Adipocyte (in vitro differentiated cells): ENCODE results near the gene EIF1B.
"Not testable (repeated sequence)": the region's sequence is repeated elsewhere in the genome, so short reads cannot be mapped to it uniquely, and the experiment has no call there.

Experiments
- DNase-seq: peaks from one replicate; pipeline ENCODE4 v3.0.0-alpha.2; 2015; ENCODE audit warnings: low read depth
- H3K27me3 ChIP-seq: replicated peaks from 2 replicates; pipeline ENCODE4 v1.7.0; 2013; ENCODE audit warnings: mild to moderate bottlenecking, low read length, moderate library complexity; ENCODE audit not compliant: control insufficient read depth, insufficient read depth
- H3K36me3 ChIP-seq: 2 replicates; pipeline ENCODE4 v1.7.0; 2013; ENCODE audit warnings: low read length, mild to moderate bottlenecking, moderate library complexity; ENCODE audit not compliant: control insufficient read depth, insufficient read depth, severe bottlenecking
- H3K4me1 ChIP-seq: 2 replicates; pipeline ENCODE4 v1.7.0; 2013; ENCODE audit warnings: mild to moderate bottlenecking, low read length, moderate library complexity; ENCODE audit not compliant: control insufficient read depth, insufficient read depth
- H3K4me3 ChIP-seq: 2 replicates; pipeline ENCODE4 v1.7.0; 2013; ENCODE audit warnings: mild to moderate bottlenecking, low read length, moderate library complexity
- H3K9ac ChIP-seq: 2 replicates; pipeline ENCODE4 v1.7.0; 2013; ENCODE audit warnings: mild to moderate bottlenecking, low read length, moderate library complexity
- H3K9me3 ChIP-seq: 2 replicates; pipeline ENCODE4 v1.7.0; 2013; ENCODE audit warnings: mild to moderate bottlenecking, low read length, moderate library complexity; ENCODE audit not compliant: control insufficient read depth

The EIF1B gene

DNA sequence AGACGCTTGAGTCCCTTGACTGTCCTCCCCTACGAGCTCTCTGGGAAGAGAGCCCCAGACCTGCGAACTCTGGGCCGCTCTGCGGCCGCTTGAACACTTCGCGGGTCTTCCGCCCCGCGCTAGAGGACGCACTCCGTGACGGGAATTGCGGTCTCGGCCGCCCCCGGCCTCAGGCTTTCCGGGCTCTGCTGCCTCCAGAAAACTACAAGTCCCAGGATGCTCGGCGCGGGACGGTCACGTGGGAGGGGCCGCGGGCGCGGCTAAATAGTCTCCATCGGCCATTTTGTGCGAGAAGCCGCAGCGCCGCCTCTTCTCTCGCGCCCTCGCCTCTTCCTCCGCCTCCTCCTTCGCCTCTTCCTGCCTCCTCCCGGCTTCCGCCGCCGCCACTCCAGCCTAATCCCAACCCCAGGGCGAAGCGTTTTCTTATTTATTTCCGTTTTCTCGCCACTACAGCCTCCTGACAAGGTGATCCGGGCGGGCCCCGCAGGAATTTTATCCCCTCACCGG lies at the start of gene EIF1B:
Gene EIF1B (plus strand): TSS at position 290 of the 507 bp plus-strand sequence. CDS start 235 bp downstream, outside the sequence.
- Histone ChIP-seq H3K27me3 (no peaks in the 10 kb centered on the region), H3K9ac (peak within 1 kb of the TSS; percentile 98), H3K36me3 (peaks cover 30% of the 10 kb centered on the region), H3K9me3 (no peaks in the 10 kb centered on the region), H3K4me1 (peaks cover 31% of the 10 kb centered on the region), H3K4me3 (peak within 1 kb of the TSS; percentile 99)
- peak; percentile 99 for DNase-seq

DNA sequence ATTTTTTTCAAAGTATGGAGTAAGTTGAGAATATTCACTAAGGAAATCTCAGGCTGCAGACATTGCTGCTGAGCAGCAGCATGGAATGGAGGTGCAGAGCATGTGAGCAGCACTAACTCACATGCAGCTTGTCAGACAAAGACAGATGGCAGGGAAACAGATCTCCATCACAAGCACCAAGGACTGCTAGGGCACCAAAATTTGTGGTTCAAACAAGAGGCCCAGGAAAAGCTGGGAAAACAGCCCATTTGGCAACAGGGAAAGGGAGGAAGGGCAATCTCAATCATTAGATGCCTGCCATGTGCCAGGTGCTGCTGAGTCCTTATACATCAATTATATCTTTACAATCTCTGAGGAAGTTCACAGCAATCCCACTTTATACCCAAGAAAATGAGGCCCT lies 47.2 kb upstream of the EIF1B start:
- Histone ChIP-seq H3K4me1 (no peaks in the 10 kb centered on the region), H3K36me3 (no peaks in the 10 kb centered on the region), H3K9ac (no peak overlapping the region), H3K9me3 (no peaks in the 10 kb centered on the region), H3K4me3 (no peak overlapping the region), H3K27me3 (no peaks in the 10 kb centered on the region)
- no peak for DNase-seq

DNA sequence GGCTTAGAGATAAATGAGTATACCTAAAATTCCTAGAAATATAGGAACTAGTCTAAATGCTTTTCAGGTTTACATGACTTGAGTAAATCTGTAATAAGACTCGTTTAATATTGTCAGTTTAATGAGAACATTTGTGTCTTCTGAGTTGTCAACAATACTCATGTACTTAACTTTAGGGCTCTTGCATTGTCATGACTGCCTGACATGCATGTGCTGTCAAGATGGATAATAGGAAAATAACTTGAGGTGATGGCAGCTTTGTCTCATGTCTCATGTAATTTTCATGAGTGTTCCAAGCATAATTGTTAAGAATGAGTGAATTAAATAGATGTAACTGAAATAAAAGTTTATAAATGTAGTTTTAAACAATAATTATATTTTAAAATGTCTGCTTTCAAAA lies 45.1 kb upstream of the EIF1B start:
- Histone ChIP-seq H3K4me3 (no peak overlapping the region), H3K36me3 (no peaks in the 10 kb centered on the region), H3K27me3 (no peaks in the 10 kb centered on the region), H3K9ac (no peak overlapping the region), H3K9me3 (no peaks in the 10 kb centered on the region), H3K4me1 (no peaks in the 10 kb centered on the region)
- no peak for DNase-seq

DNA sequence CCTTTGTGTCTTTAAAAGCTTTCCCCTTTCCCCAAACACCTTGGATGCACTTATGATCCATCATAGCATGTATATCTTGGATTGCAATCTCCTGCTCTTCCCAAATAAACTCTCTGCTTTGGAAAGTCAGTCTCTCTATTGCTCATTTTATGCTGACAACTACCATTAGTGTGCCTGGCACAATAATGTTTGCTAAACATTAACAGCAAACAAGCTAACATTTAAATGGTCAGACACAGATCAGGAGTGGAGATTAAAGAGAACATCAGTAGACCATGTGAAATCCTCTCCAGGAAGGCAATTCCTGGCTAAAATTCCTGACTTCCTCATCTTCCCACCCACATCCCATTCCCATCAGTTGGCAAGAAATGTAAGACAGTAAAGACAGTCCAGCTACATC lies 44.3 kb upstream of the EIF1B start:
- no peak overlapping the region for H3K9ac ChIP-seq

DNA sequence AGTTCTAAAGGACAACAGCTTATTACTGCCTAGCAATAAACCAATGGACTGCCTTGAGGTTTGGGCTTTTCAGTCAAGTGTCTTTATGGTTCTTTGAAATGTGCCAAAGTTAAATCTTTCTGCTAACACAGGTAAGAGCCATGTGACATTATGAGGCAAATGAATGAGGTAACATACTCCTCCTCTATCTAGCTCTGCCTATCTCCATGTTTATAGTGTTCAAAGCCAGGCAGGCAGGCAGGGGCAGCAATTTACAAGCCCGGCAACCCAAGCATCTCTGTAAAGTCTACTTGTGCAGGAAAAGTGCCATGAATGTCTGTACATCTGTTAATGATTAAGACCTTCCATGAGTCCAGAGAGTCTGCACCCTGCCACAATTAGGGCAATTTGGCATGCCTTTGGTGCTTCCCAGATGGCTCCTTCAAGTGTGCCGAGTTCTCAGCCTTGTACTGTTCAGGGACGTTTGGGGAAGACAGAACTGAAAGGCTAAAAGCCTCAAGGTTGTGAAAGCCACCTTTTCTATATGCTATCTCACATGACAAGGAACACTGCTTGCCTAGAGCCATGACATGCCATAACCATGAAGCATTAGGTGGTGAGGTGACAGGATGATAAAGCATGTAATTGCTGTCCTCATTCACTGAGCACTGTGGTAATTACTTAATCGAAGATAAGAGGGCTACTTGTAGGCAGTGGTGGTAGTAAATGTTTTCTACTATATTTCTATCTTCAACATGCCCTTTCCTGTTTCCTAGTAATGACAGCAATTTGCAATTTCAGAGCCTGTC lies 41.4 kb upstream of the EIF1B start:
- H3K9me3 ChIP-seq, result no peaks in the 10 kb centered on the region
- no peaks in the 10 kb centered on the region for H3K27me3 ChIP-seq
- no peaks in the 10 kb centered on the region for H3K36me3 ChIP-seq
- no peaks in the 10 kb centered on the region for H3K4me1 ChIP-seq
- DNase-seq, result peak; percentile 18
- H3K4me3 ChIP-seq, result no peak overlapping the region
- no peak overlapping the region for H3K9ac ChIP-seq

More for the DNA sequence above, 44.3 kb upstream of the EIF1B start:
- H3K4me3 ChIP-seq, result no peak overlapping the region
- no peaks in the 10 kb centered on the region for H3K36me3 ChIP-seq
- H3K9me3 ChIP-seq, result no peaks in the 10 kb centered on the region
- H3K4me1 ChIP-seq, result no peaks in the 10 kb centered on the region
- H3K27me3 ChIP-seq, result no peaks in the 10 kb centered on the region
- DNase-seq, result no peak

DNA sequence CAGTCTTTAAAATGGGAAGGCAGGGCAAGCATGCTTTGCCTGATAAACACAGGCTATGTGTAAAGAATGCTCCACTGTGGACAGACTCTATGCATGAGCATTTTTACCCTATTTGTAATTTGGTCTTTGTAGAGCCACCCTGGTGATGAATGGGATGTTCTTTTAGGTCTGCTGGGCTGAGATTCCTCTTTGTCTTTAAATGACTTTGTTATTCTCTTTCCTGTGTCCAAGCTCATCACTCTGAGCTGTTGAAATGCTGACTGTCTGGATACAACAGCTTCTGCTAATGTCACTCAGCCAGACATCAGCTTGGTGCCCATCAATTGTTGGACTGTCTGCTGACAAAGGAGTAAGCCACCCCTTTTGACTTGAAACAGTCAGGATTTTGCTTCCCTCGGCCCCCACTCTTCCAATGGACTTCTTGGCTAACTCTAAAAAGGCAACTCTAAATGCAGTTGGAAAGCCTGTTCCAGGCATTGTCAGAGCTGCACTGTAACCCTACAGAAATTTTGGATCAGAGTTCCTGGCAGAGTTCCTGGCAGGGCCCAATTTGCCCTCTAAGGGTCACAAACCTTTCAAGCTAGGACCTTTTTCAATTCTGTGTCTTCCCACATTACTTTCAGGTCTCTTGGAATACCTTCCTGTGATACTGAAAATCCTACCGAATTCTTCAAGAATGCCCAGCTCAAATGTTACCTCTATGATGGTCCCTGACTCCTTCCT lies 40.5 kb upstream of the EIF1B start:
- Histone ChIP-seq H3K9ac (no peak overlapping the region), H3K27me3 (no peaks in the 10 kb centered on the region), H3K9me3 (no peaks in the 10 kb centered on the region), H3K36me3 (no peaks in the 10 kb centered on the region), H3K4me1 (no peaks in the 10 kb centered on the region), H3K4me3 (no peak overlapping the region)
- no peak for DNase-seq

DNA sequence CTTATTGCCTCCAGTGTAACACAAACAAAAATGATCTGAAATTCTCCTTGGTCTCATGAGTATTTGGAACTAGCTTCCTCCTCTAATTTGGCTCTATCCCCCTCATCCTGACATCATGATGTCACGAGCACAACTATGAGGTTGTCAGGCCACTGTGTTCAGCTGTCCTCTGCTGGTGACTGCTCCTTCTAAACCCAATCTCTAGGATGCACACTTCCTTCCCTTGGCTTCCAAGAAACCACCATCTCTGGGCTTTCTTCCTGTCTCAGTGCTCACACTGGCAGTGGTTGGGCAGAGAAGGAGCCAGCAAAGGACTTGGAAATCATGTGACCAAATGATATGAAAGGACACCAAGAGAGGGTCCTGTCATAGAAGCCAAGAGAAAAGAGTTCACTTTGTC lies 30.7 kb upstream of the EIF1B start:
- Histone ChIP-seq H3K36me3 (no peaks in the 10 kb centered on the region), H3K4me1 (no peaks in the 10 kb centered on the region)
- no peak for DNase-seq

DNA sequence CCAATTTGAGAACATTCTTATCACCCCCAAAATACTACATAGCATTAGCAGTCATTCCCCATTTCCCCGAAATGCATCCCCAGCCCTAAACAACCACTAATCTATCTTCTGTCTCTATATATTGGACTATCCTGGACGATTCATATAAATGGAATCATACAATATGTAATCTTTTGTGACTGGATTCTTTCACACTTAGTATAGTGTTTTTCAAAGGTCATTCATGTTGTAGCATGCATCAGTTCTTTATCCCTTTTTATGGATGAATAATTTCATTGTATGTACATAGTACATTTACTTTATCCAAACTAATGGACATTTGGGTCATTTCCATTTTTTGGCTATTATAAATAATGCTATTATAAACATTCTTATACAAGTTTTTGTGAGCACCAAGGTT lies 27.5 kb upstream of the EIF1B start:
- H3K9ac ChIP-seq, result no peak overlapping the region
- DNase-seq, result no peak
- H3K9me3 ChIP-seq, result no peaks in the 10 kb centered on the region
- no peaks in the 10 kb centered on the region for H3K36me3 ChIP-seq
- no peaks in the 10 kb centered on the region for H3K27me3 ChIP-seq
- H3K4me3 ChIP-seq, result no peak overlapping the region
- H3K4me1 ChIP-seq, result no peaks in the 10 kb centered on the region

More for the DNA sequence above, 30.7 kb upstream of the EIF1B start:
- H3K9me3 ChIP-seq, result no peaks in the 10 kb centered on the region
- H3K4me3 ChIP-seq, result no peak overlapping the region
- H3K9ac ChIP-seq, result no peak overlapping the region
- no peaks in the 10 kb centered on the region for H3K27me3 ChIP-seq

DNA sequence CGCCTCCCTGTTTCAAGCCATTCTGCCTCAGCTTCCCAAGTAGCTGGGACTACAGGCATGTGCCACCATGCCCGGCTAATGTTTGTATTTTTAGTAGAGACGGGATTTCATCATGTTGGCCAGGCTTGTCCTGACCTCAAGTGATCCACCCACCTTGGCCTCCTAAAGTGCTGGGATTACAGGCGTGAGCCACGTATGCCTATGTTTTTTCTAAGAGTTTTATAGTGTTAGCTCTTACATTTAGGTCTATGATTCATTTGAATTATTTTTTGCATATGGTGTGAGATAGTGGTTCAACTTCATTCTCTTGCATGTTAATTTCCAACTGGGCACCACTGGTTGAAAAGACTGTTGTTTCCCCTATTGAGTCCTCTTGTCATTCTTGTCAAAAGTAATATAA lies 26.4 kb upstream of the EIF1B start:
- H3K36me3 ChIP-seq, H3K27me3 ChIP-seq, H3K9ac ChIP-seq, H3K4me1 ChIP-seq, DNase-seq, H3K4me3 ChIP-seq, H3K9me3 ChIP-seq: not testable (repeated sequence)

DNA sequence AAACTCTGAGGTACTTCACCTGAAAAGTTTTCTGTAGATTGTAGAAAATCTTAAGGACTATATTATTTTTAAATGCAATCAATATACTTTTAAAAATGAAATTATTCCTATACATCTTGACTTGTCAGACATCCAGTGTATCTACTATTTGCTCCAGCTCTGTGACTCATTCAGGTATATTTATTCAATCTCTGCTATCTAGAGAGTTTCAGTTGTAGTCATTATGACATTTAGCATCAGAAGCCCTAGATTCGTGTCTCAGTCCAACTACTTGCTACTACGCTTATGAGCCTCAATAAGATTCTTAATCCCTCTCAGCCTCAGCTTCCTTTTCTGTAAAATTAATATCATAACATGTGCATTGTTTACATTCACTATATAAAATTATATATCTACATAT lies 22.3 kb upstream of the EIF1B start:
- Histone ChIP-seq H3K36me3 (no peaks in the 10 kb centered on the region), H3K27me3 (no peaks in the 10 kb centered on the region), H3K9ac (no peak overlapping the region), H3K4me3 (no peak overlapping the region), H3K9me3 (no peaks in the 10 kb centered on the region), H3K4me1 (no peaks in the 10 kb centered on the region)
- no peak for DNase-seq

DNA sequence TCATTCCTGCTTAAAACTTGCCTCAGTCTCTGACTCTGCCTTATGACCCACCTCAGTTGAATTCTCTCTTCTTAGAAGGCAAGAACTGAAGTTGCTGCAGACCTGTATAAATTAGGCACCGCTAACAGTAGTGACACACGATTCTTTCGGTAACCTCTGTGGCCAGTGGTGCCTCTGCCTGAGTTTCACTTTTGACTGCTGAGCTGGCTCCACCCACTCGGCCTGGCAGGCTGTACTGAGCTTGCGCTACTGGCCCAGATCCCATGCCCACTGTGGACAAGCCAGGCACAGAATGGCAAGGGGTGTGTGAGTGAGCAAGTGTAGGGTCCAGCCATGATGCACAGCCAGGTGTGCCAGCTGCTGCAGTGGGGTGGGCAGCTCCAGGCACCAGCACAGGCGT lies 19.1 kb upstream of the EIF1B start:
- Histone ChIP-seq H3K4me1 (no peaks in the 10 kb centered on the region), H3K36me3 (no peaks in the 10 kb centered on the region), H3K9ac (no peak overlapping the region), H3K4me3 (no peak overlapping the region), H3K27me3 (no peaks in the 10 kb centered on the region), H3K9me3 (no peaks in the 10 kb centered on the region)
- no peak for DNase-seq
